Endodermal cell (in vitro differentiated cells): ENCODE data around the gene CNTNAP5. TPM values are rescaled to one million over a fixed set of nuclear protein-coding genes. Genes with fewer than 3 reads are reported as not detected.

ENCODE experiments used
- DNase-seq: peaks from one replicate; pipeline ENCODE4 v3.0.0-alpha.2; 2017
- H3K27ac ChIP-seq: 2 replicates; pipeline ENCODE4 v1.5.1; 2013; ENCODE audit warnings: mild to moderate bottlenecking, low read depth, low read length, moderate library complexity
- H3K27me3 ChIP-seq: 2 replicates; pipeline ENCODE4 v1.6.1; 2013; ENCODE audit warnings: mild to moderate bottlenecking, low read length, moderate library complexity; ENCODE audit not compliant: insufficient read depth, control insufficient read depth, poor library complexity, severe bottlenecking
- H3K36me3 ChIP-seq: 2 replicates; pipeline ENCODE4 v1.7.0; 2013; ENCODE audit warnings: mild to moderate bottlenecking, low read length, moderate library complexity; ENCODE audit not compliant: control insufficient read depth, insufficient read depth
- H3K4me1 ChIP-seq: one replicate; pipeline ENCODE4 v1.7.0; 2013; ENCODE audit warnings: low read length; ENCODE audit not compliant: control insufficient read depth, insufficient read depth
- H3K4me3 ChIP-seq: 2 replicates; pipeline ENCODE4 v1.5.1; 2013; ENCODE audit warnings: mild to moderate bottlenecking, low read length, moderate library complexity
- H3K9ac ChIP-seq: 2 replicates; pipeline ENCODE4 v1.6.1; 2013; ENCODE audit warnings: mild to moderate bottlenecking, low read length, moderate library complexity; ENCODE audit not compliant: poor library complexity, severe bottlenecking; ENCODE audit errors: extremely low read depth
- H3K9me3 ChIP-seq: 2 replicates; pipeline ENCODE4 v1.6.1; 2013; ENCODE audit warnings: mild to moderate bottlenecking, low read length, moderate library complexity; ENCODE audit not compliant: control insufficient read depth
- H3K27ac Mint-ChIP-seq: 2 replicates; pipeline ENCODE4 v1.8.0; 2020; ENCODE audit warnings: mixed read lengths
- H3K27me3 Mint-ChIP-seq: 2 replicates; pipeline ENCODE4 v1.8.0; 2021; ENCODE audit warnings: mild to moderate bottlenecking, mixed read lengths; ENCODE audit not compliant: insufficient read depth
- H3K36me3 Mint-ChIP-seq: 2 replicates; pipeline ENCODE4 v1.8.0; 2020; ENCODE audit warnings: low read depth, mixed read lengths
- H3K4me1 Mint-ChIP-seq: 2 replicates; pipeline ENCODE4 v1.8.0; 2020; ENCODE audit warnings: mixed read lengths
- H3K4me3 Mint-ChIP-seq: 2 replicates; pipeline ENCODE4 v1.8.0; 2020; ENCODE audit warnings: mild to moderate bottlenecking, moderate library complexity, mixed read lengths
- H3K9me3 Mint-ChIP-seq: 2 replicates; pipeline ENCODE4 v1.8.0; 2020; ENCODE audit warnings: mild to moderate bottlenecking, mixed read lengths
- WGBS, 2 experiments: methylation state at CpG; one replicate each; pipeline versions ENCODE4 v1.1.5 to v1.1.7; 2013; ENCODE audit warnings: missing lambda C conversion rate in 2 of 2, mixed read lengths in 1 of 2; ENCODE audit not compliant: insufficient coverage in 1 of 2, insufficient read length in 1 of 2; 5-methylcytosine and 5-hydroxymethylcytosine counted together
- total RNA-seq, 2 donors: library from RNA; stranded (reverse); fragmentation: NEBNext Ultra II Directional in 1 of 2; extraction: Animal tissue kit (Norgen Biotek cat#: 25700) in 1 of 2; gene quantifications; 2 replicates in 1 of 2; 3 replicates in 1 of 2; pipeline ENCODE4 v1.2.1, GENCODE V29; 2021
- TF ChIP-seq, protein P1 (sequence below): fragments of 200-600 bp; sonication (generic); conservative IDR thresholded peaks from 2 replicates; pipeline ENCODE4 v1.5.0; 2021; ENCODE audit warnings: antibody characterized with exemption, mild to moderate bottlenecking

The CNTNAP5 gene
- total RNA-seq, 2 donors from 2014 or later = 0.70 to 4.4 TPM

DNA sequence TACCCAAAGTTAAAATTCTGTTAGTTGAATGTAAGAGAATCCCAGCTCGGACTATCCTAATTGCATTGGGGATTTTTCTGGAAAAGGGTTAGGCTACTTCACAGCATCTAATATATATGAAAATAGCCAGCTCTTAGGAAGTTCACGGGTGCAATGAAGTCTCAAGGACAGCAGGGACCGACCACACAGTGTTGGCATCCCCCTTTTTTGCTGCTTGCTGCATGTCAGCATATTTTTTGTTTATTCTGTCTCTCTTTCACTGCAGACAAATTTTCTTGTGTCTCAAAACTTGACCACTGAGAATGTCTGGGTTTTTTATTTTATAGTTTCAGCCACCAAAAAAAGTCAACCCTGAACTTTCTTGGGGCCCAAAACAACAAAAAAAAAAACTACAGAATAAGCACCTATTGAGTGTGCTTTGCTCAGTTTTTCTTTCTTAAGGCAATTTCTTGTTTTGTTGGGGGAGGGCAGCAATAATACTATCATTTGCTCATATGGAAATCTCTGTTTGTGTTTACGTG, 535.6 kb downstream of the CNTNAP5 start:
- H3K36me3 ChIP-seq = no peaks in the 10 kb centered on the region
- H3K9ac ChIP-seq = no peak overlapping the region
- Mint-ChIP-seq H3K4me1 (peaks cover 18% of the 10 kb centered on the region), H3K9me3 (no peaks in the 10 kb centered on the region), H3K36me3 (no peaks in the 10 kb centered on the region), H3K27ac (no peak overlapping the region), H3K27me3 (no peaks in the 10 kb centered on the region), H3K4me3 (no peak overlapping the region)
- no peaks in the 10 kb centered on the region for H3K9me3 ChIP-seq
- no peaks in the 10 kb centered on the region for H3K4me1 ChIP-seq
- H3K4me3 ChIP-seq = no peak overlapping the region
- no peak for DNase-seq
- H3K27me3 ChIP-seq = no peaks in the 10 kb centered on the region
- WGBS, 2 experiments = 65 to 80% methylated on average over 3 to 4 of the region's 4 CpGs
- H3K27ac ChIP-seq = no peak overlapping the region
- TF ChIP-seq, protein P1, sequence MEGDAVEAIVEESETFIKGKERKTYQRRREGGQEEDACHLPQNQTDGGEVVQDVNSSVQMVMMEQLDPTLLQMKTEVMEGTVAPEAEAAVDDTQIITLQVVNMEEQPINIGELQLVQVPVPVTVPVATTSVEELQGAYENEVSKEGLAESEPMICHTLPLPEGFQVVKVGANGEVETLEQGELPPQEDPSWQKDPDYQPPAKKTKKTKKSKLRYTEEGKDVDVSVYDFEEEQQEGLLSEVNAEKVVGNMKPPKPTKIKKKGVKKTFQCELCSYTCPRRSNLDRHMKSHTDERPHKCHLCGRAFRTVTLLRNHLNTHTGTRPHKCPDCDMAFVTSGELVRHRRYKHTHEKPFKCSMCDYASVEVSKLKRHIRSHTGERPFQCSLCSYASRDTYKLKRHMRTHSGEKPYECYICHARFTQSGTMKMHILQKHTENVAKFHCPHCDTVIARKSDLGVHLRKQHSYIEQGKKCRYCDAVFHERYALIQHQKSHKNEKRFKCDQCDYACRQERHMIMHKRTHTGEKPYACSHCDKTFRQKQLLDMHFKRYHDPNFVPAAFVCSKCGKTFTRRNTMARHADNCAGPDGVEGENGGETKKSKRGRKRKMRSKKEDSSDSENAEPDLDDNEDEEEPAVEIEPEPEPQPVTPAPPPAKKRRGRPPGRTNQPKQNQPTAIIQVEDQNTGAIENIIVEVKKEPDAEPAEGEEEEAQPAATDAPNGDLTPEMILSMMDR = no peak

DNA sequence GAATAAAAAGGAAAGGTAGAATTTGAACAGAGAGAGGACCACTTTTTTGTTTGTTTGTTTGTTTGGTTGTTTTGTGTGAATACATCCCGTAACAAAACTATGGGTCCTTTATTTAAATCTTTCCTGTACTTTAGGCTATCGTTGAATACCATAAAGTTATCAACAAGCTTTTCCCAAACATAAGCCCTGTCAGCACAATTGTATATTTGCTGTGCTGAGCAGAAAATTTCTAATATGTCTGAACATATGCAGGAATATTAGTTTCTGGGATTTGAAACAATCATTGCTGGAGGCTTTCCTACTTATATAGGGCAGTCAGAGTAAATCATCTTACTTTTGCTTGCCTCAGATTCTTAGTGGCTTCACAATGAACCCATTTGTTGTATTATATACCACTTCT, 536.4 kb downstream of the CNTNAP5 start:
- H3K27ac ChIP-seq = no peak overlapping the region
- DNase-seq = no peak
- peaks cover 22% of the 10 kb centered on the region for H3K4me1 Mint-ChIP-seq
- no peaks in the 10 kb centered on the region for H3K36me3 Mint-ChIP-seq
- H3K4me1 ChIP-seq = no peaks in the 10 kb centered on the region
- H3K9ac ChIP-seq = no peak overlapping the region
- H3K36me3 ChIP-seq = no peaks in the 10 kb centered on the region
- 90% methylated on average over 2 of the region's 2 CpGs; no CpG with 5 or more reads in 1 of the 2 experiments for WGBS, 2 experiments
- H3K9me3 Mint-ChIP-seq = no peaks in the 10 kb centered on the region
- H3K4me3 Mint-ChIP-seq = no peak overlapping the region
- no peak overlapping the region for H3K27ac Mint-ChIP-seq
- no peak overlapping the region for H3K4me3 ChIP-seq
- H3K9me3 ChIP-seq = no peaks in the 10 kb centered on the region
- TF ChIP-seq, protein P1 = no peak
- H3K27me3 Mint-ChIP-seq = no peaks in the 10 kb centered on the region
- no peaks in the 10 kb centered on the region for H3K27me3 ChIP-seq

DNA sequence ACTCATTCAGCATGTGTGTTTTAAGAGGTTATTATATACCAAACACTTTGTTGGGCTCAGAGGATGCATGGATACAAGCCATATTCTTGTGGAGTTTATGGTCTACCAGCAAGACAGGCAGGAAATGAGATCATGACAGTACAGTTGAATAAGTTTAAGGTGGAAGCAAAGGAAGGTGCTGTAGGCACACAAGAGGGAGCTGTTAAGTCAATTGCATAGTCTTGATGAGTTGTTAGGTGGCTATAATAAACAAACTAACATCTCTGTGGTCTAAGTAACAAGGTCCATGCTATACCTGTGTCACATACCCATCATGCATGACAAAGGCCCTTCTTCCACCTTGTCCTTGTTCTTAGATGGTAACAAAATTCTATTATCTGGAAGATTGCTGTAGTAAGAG, 538.3 kb downstream of the CNTNAP5 start:
- no peaks in the 10 kb centered on the region for H3K4me1 ChIP-seq
- Mint-ChIP-seq H3K36me3 (no peaks in the 10 kb centered on the region), H3K4me1 (peaks cover 19% of the 10 kb centered on the region), H3K27ac (no peak overlapping the region), H3K27me3 (no peaks in the 10 kb centered on the region), H3K4me3 (no peak overlapping the region), H3K9me3 (no peaks in the 10 kb centered on the region)
- H3K9me3 ChIP-seq = no peaks in the 10 kb centered on the region
- no peaks in the 10 kb centered on the region for H3K36me3 ChIP-seq
- H3K27me3 ChIP-seq = no peaks in the 10 kb centered on the region
- TF ChIP-seq, protein P1 = peak; percentile 63
- no peak overlapping the region for H3K27ac ChIP-seq
- H3K4me3 ChIP-seq = no peak overlapping the region
- DNase-seq = no peak
- H3K9ac ChIP-seq = no peak overlapping the region
